GM11168 (cell line): Measurements from ENCODE around the gene PCDHGA1.
"Not testable (repeated sequence)": the region's sequence is repeated elsewhere in the genome, so short reads cannot be mapped to it uniquely, and the experiment has no call there.

Source experiments
- in situ Hi-C: fragments of 300-500 bp; cut with MboI; formaldehyde crosslinking; loops from one replicate; pipeline ENCODE4 v1.12.0; 2022; ENCODE audit warnings: low sequenced_read_pairs; ENCODE audit not compliant: unreplicated experiment

PCDHGA1 gene

DNA sequence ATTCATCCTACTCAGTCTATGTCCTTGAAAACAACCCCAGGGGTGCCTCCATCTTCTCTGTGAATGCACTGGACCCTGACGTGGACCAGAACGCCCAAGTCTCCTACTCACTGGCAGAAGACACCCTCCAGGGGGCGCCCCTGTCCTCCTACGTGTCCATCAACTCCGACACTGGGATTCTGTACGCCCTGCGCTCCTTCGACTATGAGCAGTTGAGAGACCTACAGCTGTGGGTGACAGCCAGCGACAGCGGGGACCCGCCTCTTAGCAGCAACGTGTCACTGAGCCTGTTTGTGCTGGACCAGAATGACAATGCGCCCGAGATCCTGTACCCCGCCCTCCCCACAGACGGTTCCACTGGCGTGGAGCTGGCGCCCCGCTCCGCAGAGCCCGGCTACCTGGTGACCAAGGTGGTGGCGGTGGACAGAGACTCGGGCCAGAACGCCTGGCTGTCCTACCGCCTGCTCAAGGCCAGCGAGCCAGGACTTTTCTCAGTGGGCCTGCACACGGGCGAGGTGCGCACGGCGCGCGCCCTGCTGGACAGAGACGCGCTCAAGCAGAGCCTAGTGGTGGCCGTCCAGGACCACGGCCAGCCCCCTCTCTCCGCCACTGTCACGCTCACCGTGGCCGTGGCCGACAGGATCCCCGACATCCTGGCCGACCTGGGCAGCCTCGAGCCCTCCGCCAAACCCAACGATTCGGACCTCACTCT is 45.3 kb downstream of the PCDHGA1 start:
- in situ Hi-C loops = not testable (repeated sequence)

GRCh38 chr5:141382469-141383294 is 52.4 kb downstream of the PCDHGA1 start, which contains the start of gene PCDHGA7:
PCDHGA7 (plus strand) TSS chr5:141382742; CDS start chr5:141382900, 158 bp downstream.
- in situ Hi-C loops = no loop called here

DNA sequence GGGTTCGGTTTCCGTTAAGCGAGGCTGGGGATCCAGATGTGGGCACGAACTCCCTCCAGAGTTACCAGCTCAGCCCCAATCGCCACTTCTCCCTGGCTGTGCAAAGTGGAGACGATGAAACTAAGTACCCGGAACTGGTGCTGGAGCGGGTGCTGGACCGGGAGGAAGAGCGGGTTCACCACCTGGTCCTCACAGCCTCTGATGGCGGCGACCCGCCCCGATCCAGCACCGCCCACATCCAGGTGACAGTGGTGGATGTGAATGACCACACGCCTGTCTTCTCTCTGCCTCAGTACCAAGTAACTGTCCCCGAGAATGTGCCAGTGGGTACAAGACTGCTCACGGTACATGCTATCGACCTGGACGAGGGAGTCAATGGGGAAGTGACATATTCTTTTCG is 53.0 kb downstream of the PCDHGA1 start:
- in situ Hi-C loops = no loop called here

GRCh38 chr5:141384471-141385267 is 54.4 kb downstream of the PCDHGA1 start:
- in situ Hi-C loops = no loop called here

GRCh38 chr5:141387557-141388311 is 57.4 kb downstream of the PCDHGA1 start, which contains the start of gene PCDHGB4:
PCDHGB4 (plus strand) TSS chr5:141387698; CDS start chr5:141387885, 187 bp downstream.
- in situ Hi-C loops = not testable (repeated sequence)

GRCh38 chr5:141388661-141389060 is 58.3 kb downstream of the PCDHGA1 start:
- in situ Hi-C loops = no loop called here

DNA sequence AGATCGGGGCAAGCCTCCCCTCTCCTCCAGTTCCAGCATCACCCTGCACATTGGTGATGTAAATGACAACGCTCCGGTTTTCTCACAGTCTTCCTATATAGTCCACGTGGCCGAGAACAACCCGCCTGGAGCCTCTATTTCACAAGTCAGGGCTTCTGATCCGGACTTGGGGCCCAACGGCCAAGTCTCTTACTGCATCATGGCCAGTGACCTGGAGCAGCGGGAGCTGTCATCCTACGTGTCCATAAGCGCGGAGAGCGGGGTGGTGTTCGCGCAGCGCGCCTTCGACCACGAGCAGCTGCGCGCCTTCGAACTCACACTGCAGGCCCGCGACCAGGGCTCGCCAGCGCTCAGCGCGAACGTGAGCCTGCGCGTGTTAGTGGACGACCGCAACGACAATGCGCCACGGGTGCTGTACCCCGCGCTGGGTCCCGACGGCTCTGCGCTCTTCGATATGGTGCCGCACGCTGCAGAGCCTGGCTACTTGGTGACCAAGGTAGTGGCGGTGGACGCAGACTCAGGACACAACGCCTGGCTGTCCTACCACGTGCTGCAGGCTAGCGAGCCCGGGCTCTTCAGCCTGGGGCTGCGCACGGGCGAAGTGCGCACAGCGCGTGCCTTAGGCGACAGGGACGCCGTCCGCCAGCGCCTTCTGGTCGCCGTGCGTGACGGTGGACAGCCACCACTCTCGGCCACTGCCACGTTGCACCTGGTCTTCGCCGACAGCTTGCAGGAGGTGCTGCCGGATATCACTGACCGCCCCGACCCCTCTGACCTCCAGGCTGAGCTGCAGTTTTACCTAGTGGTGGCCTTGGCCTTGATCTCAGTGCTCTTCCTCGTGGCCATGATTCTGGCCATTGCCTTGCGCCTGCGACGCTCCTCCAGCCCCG is 59.1 kb downstream of the PCDHGA1 start:
- in situ Hi-C loops = loop anchor here (10.0 kb wide), 1 partner anchor 655 kb away; no protein-coding TSS in a partner anchor

- in situ Hi-C loops = loop anchor here (10.0 kb wide), 1 partner anchor 658 kb away; no protein-coding TSS in a partner anchor
Measured at GRCh38 chr5:141392429-141393198, 62.3 kb downstream of the PCDHGA1 start, which contains the start of gene PCDHGA8. PCDHGA8 (plus strand) TSS chr5:141392633; CDS start chr5:141392814, 181 bp downstream.

DNA sequence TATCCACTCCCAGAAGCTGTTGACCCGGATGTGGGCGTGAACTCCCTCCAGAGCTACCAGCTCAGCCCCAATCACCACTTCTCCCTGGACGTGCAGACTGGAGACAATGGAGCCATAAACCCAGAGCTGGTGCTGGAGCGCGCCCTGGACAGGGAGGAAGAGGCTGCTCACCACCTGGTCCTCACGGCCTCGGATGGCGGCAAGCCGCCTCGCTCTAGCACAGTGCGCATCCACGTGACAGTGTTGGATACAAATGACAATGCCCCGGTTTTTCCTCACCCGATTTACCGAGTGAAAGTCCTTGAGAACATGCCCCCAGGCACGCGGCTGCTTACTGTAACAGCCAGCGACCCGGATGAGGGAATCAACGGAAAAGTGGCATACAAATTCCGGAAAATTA is 63.0 kb downstream of the PCDHGA1 start:
- in situ Hi-C loops = loop anchor here (10.0 kb wide), 1 partner anchor 658 kb away; no protein-coding TSS in a partner anchor

DNA sequence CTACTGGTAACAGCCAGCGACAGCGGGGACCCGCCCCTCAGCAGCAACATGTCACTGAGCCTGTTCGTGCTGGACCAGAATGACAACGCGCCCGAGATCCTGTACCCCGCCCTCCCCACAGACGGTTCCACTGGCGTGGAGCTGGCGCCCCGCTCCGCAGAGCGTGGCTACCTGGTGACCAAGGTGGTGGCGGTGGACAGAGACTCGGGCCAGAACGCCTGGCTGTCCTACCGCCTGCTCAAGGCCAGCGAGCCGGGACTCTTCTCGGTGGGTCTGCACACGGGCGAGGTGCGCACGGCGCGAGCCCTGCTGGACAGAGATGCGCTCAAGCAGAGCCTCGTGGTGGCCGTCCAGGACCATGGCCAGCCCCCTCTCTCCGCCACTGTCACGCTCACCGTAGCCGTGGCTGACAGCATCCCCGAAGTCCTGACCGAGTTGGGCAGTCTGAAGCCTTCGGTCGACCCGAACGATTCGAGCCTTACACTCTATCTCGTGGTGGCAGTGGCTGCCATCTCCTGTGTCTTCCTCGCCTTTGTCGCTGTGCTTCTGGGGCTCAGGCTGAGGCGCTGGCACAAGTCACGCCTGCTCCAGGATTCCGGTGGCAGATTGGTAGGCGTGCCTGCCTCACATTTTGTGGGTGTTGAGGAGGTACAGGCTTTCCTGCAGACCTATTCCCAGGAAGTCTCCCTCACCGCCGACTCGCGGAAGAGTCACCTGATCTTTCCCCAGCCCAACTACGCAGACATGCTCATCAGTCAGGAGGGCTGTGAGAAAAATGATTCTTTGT is 64.3 kb downstream of the PCDHGA1 start:
- in situ Hi-C loops = loop anchor here (10.0 kb wide), 1 partner anchor 660 kb away; no protein-coding TSS in a partner anchor

- in situ Hi-C loops = loop anchor here (10.0 kb wide), 1 partner anchor 663 kb away; no protein-coding TSS in a partner anchor
Measured at GRCh38 chr5:141397756-141398551, 67.6 kb downstream of the PCDHGA1 start, which contains the start of gene PCDHGB5. PCDHGB5 (plus strand) TSS chr5:141397947; CDS start chr5:141398128, 181 bp downstream.

DNA sequence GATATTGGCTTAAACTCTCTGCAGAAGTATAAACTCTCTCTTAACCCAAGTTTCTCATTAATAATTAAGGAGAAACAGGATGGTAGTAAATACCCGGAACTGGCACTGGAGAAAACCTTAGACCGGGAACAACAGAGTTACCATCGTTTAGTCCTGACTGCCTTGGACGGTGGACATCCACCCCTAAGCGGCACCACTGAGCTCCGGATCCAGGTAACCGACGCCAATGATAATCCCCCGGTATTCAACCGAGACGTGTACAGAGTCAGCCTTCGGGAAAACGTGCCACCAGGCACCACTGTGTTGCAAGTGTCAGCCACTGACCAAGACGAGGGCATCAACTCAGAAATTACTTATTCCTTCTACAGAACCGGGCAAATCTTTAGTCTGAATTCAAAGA is 68.3 kb downstream of the PCDHGA1 start:
- in situ Hi-C loops = loop anchor here (10.0 kb wide), 1 partner anchor 664 kb away; no protein-coding TSS in a partner anchor

DNA sequence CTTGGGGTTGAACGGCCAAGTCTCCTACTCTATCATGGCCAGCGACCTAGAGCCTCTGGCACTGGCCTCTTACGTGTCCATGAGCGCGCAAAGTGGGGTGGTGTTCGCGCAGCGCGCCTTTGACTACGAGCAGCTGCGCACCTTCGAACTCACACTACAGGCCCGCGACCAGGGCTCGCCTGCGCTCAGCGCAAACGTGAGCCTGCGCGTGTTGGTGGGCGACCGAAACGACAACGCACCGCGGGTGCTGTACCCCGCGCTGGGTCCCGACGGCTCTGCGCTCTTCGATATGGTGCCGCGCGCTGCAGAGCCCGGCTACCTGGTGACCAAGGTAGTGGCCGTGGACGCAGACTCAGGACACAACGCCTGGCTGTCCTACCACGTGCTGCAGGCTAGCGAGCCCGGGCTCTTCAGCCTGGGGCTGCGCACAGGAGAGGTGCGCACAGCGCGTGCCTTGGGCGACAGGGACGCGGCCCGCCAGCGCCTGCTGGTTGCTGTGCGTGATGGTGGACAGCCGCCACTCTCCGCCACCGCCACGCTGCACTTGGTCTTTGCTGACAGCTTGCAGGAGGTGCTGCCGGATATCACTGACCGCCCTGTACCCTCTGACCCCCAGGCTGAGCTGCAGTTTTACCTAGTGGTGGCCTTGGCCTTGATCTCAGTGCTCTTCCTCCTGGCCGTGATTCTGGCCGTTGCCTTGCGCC is 69.4 kb downstream of the PCDHGA1 start:
- in situ Hi-C loops = loop anchor here (10.0 kb wide), 1 partner anchor 665 kb away; no protein-coding TSS in a partner anchor

DNA sequence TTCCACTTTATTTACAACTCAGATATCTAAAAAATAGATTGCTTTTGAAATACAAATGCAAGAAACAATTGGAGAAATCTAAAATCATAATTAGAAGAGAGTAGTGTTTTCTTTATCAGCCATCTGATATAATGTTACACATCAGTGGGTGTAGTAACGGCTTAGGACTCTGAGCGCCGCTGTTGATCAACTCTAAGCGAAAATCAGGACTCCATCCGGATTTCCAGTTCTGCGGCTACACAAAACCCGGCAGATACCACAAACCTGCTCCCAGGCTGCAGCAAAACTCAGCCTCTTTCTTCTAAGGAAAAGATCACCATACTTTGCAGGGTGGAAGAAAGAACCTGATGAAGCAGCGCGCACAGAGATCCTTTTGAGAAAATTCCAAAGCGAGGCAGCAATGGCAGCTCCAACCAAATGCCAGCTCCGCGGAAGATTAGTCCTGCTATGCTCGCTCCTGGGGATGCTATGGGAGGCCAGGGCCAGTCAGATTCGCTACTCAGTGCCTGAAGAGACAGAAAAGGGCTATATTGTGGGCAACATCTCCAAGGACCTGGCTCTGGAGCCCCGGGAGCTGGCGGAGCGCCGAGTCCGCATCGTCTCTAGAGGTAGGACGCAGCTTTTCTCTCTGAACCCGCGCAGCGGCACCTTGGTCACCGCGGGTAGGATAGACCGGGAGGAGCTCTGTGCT is 72.4 kb downstream of the PCDHGA1 start, which contains the start of gene PCDHGA9:
TSS of gene PCDHGA9 (plus strand) at position 226 of the 691 bp plus-strand sequence. CDS start at position 401, 175 bp downstream.
- in situ Hi-C loops = no loop called here
